HG03066 (cell line): Measurements from ENCODE around the gene NR1H2.

Experiments used
- ATAC-seq: cut with Tn5 transposase; IDR thresholded peaks from one replicate; pipeline ENCODE4 v1.9.1; 2021; ENCODE audit warnings: low read depth; ENCODE audit not compliant: unreplicated experiment

NR1H2 gene

DNA sequence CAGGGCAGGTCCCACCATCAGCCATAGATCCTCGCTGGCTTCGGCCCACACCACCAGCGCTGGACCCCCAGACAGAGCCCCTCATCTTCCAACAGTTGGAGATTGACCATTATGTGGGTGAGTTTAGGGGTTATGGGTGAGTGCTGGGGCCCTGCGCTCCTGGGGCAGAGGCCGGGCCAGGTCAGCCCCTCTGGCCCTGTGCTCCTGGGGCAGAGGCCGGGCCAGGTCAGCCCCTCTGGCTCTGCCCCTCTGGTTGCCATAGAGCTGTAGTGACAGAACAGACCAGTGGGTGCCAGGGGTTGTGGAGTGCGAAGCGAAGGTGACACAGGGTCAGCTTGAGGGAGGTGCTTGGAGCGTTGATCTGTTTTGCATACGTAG is 23.1 kb downstream of the NR1H2 start:
- ATAC-seq, result no peak

GRCh38 chr19:50401605-50402450 is 25.6 kb downstream of the NR1H2 start:
- no peak for ATAC-seq

DNA sequence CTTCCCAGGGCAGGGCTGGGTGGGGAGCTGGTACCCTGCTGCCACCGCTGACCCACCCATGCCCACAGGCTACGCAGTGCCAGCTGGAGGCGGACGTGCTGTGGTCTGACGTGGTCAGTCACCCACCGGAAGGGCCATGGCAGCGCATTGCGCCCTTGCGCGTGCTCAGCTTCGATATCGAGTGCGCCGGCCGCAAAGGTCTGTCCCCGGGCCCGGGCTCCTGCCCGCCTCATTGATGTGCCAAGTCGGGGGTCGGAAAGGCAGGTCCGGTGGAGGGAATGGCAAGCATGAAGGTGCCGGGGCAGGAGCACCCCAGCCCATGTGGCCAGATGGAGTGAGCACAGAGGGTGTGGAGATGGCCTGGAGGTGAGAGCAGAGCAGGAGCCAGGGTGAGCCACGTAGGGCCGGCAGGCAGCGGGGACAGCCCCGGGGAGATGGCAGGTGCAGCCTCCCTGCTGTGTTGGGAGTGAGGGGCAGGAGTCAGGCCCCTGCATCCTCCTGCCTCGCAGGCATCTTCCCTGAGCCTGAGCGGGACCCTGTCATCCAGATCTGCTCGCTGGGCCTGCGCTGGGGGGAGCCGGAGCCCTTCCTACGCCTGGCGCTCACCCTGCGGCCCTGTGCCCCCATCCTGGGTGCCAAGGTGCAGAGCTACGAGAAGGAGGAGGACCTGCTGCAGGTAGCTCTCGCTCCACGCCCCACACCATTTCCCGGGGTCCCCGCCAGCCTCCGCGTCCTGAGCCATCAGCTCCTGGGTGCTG is 26.5 kb downstream of the NR1H2 start:
- ATAC-seq, result no peak

DNA sequence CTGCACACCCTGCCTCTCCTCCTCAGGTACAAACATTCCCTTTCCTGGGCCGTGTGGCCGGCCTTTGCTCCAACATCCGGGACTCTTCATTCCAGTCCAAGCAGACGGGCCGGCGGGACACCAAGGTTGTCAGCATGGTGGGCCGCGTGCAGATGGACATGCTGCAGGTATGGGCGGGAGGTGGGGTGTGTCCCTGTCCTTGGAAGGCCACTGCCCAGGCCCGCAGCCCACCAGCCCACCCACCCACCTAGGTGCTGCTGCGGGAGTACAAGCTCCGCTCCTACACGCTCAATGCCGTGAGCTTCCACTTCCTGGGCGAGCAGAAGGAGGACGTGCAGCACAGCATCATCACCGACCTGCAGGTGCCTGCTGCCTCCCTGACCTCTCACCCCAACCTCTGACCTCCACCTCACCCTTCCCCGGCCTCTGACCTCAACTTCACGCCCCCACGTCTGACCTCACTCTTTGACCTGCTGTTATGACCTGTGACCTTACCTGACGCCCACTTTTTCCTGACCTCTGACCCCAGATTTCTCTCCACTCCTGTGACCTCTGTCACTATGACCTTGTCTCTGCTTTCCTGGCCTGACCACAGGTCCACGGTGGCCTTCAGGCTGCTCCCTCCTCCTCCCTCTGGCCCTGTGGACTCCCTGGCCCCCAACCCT is 30.0 kb downstream of the NR1H2 start:
- ATAC-seq, result no peak

DNA sequence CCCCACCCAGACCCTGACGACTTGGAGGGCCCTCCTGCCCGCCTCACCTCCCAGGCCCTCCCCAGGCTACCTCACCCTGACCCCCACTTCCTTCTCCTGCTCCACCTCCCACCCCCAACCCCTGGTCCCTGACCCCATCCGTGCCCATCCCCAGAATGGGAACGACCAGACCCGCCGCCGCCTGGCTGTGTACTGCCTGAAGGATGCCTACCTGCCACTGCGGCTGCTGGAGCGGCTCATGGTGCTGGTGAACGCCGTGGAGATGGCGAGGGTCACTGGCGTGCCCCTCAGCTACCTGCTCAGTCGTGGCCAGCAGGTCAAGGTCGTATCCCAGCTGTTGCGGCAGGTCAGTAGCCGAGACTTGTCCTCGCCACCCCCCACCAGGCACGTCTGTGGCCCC is 30.6 kb downstream of the NR1H2 start:
- no peak for ATAC-seq

DNA sequence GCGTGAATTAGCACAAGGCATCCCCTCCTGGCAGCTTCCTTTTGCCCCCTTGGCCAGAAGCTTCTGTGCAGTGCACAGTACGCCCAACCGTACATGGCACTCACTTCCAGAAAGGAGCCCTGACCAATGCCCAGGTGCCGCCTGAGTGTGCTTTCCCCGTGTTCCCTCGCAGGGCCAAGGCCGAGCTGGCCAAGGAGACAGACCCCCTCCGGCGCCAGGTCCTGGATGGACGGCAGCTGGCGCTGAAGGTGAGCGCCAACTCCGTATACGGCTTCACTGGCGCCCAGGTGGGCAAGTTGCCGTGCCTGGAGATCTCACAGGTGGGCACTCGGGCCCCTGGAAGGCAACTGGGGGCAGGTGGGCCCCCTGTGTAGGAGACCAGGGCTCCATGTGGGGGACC is 33.1 kb downstream of the NR1H2 start:
- no peak for ATAC-seq

- no peak for ATAC-seq
These were observed 33.9 kb downstream of the NR1H2 start for GRCh38 chr19:50410109-50410508.

- ATAC-seq, result no peak
These were observed 36.2 kb downstream of the NR1H2 start for GRCh38 chr19:50412419-50412818.

DNA sequence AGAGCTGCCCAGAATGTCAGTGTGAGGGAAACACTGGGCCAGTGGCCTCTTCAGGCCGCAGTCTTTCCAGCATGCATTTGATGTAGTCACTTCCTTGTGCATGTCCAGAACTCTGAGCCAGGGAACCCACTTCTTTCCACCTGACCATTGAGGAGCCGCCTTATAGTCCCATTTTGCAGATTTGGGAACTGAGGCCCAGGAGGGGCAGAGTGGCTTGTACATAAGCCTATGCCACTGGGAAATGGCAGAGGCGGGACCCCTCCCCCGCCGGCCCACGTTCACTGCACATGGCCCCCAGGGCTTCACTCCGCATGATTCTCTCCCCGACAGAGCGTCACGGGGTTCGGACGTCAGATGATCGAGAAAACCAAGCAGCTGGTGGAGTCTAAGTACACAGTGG is 36.8 kb downstream of the NR1H2 start:
- no peak for ATAC-seq

- ATAC-seq, result no peak
These were observed 37.3 kb downstream of the NR1H2 start for GRCh38 chr19:50413531-50413930.

DNA sequence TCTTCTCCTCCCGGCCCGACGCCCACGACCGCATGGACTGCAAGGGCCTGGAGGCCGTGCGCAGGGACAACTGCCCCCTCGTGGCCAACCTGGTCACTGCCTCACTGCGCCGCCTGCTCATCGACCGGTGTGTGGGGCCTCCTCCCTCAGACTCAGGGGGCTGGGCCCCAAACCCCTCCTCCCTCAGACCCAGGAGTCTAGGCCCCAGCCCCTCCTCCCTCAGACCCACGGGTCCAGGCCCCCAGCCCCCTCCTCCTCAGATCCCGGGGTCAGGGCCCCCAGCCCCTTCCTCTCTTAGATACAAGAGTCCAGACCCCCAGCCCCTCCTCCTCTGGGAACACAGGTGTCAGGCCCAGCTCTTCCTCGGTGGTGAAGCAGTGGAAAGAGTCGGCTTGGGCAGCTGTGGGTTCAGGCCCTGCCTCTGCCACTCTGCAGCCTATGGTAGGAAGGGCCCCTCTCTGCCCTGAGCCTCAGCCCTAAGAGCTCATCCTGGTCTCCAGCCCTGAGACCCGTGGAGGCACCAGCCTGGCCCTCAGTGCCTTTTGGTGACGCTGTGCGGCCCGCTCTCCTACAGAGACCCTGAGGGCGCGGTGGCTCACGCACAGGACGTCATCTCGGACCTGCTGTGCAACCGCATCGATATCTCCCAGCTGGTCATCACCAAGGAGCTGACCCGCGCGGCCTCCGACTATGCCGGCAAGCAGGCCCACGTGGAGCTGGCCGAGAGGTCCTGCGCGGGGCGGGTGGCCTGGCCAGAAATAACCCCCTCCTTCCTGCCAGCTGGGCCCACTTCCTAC is 38.8 kb downstream of the NR1H2 start:
- no peak for ATAC-seq

DNA sequence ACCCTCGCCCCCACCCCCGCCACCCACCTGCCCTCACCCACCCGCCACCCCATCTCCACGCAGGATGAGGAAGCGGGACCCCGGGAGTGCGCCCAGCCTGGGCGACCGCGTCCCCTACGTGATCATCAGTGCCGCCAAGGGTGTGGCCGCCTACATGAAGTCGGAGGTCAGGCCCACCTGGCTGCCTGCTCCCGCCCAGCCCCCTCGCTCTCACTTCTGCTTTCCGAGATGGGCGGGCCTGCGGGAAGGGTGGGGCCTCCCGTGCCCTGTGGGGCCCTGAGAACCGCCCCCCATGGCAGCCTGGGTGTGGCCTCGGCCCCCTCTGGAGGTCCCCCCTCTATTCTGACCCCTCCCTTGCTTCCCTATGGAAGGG is 39.4 kb downstream of the NR1H2 start:
- ATAC-seq, result peak; percentile 44

- ATAC-seq, result no peak
These were observed 40.0 kb downstream of the NR1H2 start for GRCh38 chr19:50416034-50416977.

DNA sequence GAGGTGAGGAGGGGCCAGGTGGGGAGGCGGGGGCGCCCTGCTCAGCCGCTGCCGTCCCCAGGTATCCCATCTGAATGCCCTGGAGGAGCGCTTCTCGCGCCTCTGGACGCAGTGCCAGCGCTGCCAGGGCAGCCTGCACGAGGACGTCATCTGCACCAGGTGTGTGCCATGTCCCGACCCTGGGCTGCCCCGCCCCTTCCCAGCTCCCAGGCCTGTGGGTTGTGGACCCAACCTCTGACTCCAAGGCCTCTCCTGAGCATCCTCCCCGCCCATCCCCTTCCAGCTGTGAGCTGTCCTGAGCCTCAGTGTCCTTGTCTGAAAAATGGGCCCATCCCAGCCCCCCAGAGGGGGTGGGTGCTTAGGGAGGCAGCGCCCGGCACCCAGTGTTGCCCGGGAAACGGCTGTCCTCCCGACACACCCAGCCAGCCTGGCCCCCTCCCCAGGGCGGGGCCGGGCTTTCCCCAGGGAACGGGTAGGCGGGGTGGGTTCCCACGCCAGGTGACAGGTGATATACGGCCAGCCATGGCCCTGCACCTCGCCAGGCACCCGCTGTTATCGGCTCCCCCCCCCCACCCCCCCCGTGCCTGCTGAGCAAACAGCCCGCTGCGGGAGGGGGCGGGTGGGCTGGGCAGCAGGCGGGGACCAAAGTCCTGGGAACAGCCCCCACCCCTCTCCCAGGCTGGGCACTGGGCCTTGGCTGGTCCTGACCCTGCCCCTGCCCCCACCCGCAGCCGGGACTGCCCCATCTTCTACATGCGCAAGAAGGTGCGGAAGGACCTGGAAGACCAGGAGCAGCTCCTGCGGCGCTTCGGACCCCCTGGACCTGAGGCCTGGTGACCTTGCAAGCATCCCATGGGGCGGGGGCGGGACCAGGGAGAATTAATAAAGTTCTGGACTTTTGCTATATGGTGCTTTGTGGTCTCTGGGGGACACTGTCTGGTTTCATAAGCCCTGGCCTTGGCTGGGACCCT is 41.1 kb downstream of the NR1H2 start:
- ATAC-seq, result no peak

- ATAC-seq, result no peak
These were observed 42.1 kb downstream of the NR1H2 start, which contains the start of gene SPIB for GRCh38 chr19:50418176-50419021. TSS of gene SPIB (plus strand) at chr19:50418938. CDS start at chr19:50418963, 25 bp downstream.

- no peak for ATAC-seq
These were observed 42.8 kb downstream of the NR1H2 start for GRCh38 chr19:50419022-50419579.

DNA sequence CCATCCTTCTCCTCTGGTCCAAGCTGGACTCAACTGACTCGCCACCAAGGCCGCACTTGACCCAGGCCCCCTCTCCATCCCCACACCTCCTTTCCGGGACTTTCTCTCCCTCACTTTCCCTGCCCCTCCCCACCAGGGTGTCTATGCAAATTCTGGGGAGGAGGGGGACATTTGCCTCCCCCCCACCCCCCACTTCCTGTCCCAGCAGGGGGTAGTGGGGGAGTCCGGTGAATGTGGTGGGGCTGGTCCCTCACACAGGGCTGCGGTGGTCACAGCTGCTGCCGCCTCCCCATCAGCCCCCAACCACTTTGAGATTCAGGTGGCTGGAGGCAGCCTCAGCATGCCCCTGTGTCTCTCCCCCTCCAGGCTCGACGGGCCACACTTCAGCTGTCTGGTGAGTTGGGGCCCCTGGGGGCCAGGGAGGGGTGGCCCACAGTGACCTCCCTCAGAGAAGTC is 43.4 kb downstream of the NR1H2 start:
- no peak for ATAC-seq
